A673 (cell line): Measurements from ENCODE around the gene KBTBD12.

ENCODE experiments used
- EZH2 ChIP-seq: fragments of 200-600 bp; sonication (generic); IDR thresholded peaks from 2 replicates; pipeline ENCODE4 v1.6.1; 2017; ENCODE audit warnings: borderline replicate concordance, low read depth, mild to moderate bottlenecking, mixed read lengths, antibody characterized with exemption, low read length; ENCODE audit not compliant: poor library complexity, severe bottlenecking
- TF ChIP-seq, protein P1 (sequence below): fragments of 300-800, 200-600 bp; sonication (generic); conservative IDR thresholded peaks from 2 replicates; pipeline ENCODE4 v1.5.1; 2017; ENCODE audit warnings: low read depth, mild to moderate bottlenecking, antibody characterized with exemption, low read length, moderate library complexity, mixed read lengths

DNA sequence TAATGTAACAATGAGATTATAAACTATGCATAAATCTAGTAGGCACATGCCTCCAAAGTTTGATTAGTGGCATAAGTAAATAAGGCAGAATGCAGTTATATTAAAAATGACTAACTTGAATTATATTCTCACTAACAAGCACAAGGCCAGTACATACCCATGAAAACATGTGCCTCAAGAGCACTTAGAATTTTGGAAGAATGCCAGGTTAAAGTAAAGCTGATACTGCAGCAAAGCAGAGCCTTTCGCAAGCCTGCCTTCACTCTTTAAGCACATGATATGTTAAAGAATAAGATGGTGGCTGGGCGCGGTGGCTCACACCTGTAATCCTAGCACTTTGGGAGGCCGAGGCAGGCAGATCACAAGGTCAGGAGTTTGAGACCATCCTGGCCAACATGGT is 49.0 kb downstream of the KBTBD12 start:
- TF ChIP-seq, protein P1, sequence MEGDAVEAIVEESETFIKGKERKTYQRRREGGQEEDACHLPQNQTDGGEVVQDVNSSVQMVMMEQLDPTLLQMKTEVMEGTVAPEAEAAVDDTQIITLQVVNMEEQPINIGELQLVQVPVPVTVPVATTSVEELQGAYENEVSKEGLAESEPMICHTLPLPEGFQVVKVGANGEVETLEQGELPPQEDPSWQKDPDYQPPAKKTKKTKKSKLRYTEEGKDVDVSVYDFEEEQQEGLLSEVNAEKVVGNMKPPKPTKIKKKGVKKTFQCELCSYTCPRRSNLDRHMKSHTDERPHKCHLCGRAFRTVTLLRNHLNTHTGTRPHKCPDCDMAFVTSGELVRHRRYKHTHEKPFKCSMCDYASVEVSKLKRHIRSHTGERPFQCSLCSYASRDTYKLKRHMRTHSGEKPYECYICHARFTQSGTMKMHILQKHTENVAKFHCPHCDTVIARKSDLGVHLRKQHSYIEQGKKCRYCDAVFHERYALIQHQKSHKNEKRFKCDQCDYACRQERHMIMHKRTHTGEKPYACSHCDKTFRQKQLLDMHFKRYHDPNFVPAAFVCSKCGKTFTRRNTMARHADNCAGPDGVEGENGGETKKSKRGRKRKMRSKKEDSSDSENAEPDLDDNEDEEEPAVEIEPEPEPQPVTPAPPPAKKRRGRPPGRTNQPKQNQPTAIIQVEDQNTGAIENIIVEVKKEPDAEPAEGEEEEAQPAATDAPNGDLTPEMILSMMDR = no peak
- no peak for TF ChIP-seq EZH2
